HUDEP-2 (cell line): ENCODE results near the gene CELA3B.
"Not testable (repeated sequence)": the region's sequence is repeated elsewhere in the genome, so short reads cannot be mapped to it uniquely, and the experiment has no call there.

ENCODE experiments used
- DNase-seq, 76 experiments: peaks; one replicate each; lab custom pipeline; 2025; ENCODE audit not compliant: unreplicated experiment in 76 of 76; lab: John Stamatoyannopoulos, UW

Gene CELA3B

DNA sequence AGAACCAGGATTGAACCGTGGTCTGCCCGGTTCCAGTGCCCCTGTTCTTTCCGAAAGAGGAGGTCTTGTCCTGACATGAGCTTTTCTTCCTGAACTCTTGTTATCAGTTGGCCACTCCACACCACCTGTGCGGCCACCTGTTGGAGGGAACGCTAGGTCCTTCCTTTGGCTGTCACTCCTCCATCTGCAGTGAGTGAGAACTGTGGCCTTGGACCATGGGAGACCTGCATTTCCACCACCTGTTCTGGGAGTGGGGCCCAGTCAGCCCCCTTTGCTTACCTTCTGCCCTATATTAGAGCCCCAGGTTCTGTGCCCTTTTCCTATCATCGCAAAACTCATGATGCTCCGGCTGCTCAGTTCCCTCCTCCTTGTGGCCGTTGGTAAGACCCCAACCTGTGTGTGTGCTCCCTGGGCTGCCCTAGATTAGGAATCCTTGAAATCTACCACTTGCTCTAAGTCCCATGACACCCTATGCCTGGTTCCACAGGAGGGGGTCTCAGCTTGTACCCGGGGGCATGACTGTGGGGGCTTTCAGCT lies at the start of gene CELA3B:
CELA3B (plus strand) TSS at position 320 of the 537 bp plus-strand sequence; CDS start at position 338, 18 bp downstream.
- not testable (repeated sequence) for DNase-seq

DNA sequence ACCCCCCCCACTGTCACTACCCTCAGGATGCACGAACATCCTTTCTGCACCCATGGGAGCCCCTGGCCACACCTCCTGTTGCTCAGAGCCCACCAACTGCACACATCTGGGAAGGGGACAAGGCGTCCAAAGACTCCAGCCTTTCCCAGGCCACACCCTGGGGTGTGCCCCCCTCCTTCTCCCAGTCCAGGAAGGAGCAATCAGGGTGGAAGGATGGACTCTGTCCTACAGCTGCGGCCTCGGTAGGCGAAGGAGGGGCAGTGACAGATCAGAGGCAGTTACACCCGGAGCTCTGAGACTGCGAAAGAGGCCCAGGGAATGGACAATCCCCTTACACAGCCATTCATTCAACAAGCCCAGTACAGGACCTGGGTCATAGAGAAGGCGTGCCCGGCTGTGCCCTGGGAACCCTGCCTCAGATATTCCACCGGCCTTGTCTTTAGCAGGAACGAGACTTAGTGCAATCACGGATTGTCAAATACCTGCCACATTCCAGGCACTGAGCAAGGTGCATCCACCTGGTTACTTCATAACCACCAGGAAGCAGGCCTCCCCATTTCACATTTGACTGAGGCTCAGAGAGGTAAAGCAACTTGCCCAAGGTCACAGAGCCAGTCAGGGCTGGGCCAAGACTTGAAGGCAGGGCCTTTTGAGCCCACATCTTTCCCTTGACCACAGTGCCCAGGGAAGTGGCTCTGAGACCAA lies 49.1 kb upstream of the CELA3B start:
- no peak for DNase-seq

GRCh38 chr1:21930080-21930571 lies 46.7 kb upstream of the CELA3B start:
- peak in 15 of 76 experiments; percentile 6 to 55 (median 29) for DNase-seq

- DNase-seq, result no peak
Measured at GRCh38 chr1:21930629-21931170, 46.1 kb upstream of the CELA3B start.

DNA sequence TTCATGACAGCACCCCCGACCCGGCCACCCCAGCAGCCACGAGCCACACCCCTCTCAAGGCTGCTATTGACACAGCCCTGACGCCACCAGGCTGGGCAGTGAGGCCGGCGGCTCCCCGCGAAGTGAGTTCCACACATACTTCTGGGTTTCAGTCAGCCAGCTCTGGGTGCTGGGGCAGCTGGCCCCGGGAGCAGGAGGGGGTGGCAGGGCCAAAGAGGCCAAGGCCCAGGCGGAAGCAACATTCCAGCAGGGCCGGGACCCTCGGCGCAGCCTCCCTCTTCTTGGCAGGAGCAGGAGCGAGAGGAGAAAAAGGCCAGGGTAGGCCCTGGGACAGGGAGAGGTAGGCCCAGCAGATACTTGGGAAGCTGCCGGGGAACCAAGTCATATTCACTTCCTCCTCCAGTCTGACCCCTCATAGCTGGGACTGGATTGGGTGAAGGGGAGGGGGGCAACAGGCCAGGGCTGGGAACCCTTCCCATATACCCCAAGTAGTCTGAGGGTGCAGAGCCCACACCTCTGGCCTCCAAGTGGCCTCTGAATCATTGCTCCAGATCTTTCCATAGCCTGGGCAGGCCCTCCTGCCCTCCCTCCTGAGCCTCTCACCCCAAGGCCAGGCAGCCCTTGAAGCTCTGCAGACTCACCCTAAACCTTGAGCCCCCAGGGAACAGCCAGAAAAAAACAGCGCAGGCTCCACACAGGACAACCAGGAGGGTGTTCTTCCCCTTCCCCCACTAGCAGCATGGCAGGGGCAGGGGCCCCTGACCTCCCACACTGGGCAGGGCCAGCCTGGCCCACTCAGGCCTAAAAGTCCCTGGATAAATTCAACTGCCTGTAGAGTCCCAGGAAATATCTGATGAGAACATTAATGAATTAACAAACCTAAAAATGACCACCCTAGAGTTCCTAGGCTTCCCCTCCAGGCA lies 45.4 kb upstream of the CELA3B start:
- no peak for DNase-seq

- DNase-seq, result no peak
Measured at GRCh38 chr1:21932127-21932526, 44.7 kb upstream of the CELA3B start.

DNA sequence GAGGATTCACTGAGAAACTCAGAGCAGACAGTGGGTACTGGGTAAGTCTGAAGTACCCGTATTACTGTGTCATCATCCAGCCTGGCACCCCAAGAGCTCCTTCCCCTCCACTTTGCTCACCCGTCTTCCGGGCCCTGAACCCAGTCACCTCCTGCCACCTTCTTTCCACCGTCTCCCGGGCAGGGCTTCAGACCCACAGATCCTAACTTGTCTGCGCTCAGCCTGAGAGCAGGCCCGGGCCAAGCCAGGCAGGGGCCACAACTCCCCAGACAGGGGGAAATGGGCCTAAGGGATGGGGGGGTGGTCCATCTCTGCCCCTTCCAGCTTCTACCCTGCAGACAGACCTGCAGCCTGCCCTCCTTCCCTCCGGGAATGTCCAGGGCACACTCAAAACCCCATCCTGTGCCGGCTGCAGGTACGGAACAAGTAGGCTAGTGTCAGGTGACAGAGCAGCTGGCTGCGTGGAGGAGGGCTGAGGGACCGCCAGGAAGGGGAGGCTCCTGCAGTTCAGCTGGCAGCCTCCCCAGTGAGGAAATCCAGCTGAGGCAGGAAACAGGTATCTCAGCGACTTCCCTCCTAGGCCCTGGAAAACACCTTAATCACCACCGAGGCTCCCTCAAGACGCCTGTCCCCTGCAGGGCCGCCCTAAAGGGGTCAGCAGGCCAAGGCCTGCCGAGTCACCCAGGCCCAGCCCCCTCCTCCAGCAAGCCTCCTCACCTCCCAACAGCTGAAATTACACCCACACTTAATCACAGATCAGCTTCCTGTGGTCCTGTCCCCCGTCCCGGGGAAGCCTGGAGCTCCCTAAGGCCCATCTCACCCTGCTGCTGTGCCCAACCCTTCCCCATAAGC lies 43.2 kb upstream of the CELA3B start:
- no peak for DNase-seq

- DNase-seq, result no peak
Measured at GRCh38 chr1:21935393-21935804, 41.4 kb upstream of the CELA3B start.

DNA sequence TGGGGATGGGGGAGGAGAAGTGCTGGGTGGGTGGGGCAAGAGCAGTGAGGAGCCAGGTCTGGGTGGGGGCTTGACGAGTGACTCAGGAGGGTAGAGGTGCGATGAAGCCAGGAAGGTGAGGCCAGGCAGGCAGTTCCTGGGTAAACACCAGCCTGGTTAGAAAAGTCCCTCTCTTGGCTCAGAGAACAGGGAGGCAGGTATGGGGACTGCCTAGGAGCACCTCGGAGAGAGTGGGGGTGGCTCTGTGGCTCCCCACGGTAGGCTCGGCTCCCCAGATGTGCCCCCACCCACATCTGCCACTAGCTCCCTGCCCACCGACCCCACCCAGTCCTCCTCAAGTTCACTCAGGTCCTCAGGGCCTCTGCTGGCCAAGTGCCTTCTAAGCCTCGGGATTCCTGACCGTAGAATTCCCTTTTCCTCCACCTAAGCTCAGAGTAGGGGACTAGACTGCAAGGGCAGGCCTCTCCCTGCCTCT lies 40.9 kb upstream of the CELA3B start:
- DNase-seq, result no peak

GRCh38 chr1:21936366-21937031 lies 40.3 kb upstream of the CELA3B start:
- no peak for DNase-seq

- DNase-seq, result peak in 1 of 76 experiments; percentile 24
Measured at GRCh38 chr1:21937034-21937371, 39.8 kb upstream of the CELA3B start, which contains the start of gene HSPG2. TSS of gene HSPG2 (minus strand) at chr1:21937310. CDS start at chr1:21937217, 93 bp downstream.

DNA sequence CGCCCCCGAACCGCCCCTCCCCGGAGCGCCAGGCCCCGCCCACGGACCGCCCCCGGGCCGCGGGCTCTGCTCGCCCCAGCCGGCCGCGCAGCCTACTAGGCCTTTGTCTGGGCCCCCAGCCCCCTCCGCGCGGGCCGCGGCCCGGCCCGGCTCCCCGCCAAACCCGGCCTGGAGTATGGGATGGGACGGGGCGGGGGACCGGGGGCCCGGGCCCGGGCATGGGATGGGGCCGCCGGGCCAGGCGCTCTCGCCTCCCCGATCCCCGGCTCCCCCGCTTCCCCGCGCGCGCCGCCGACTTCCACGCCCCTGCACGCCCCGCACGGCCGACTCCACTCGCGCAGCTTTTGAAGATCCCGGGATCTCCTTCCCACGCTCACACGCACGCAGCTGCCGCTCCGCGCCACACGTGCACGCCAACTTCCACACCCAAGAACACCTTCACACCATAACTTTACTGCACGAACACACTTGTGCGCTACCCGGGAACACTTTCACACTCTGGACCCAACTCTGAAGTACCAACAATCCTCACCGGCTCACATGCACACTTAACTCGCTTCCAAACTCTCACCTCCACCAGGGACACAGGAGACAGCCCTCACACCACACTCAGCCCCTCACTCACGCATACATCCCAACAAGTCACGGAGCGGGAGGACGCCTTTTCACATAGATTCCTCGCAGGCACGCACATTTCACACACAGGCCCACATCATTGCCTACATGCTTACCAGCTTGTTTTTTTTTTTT lies 39.3 kb upstream of the CELA3B start:
- peak in 25 of 76 experiments; percentile 15 to 53 (median 27) for DNase-seq

- DNase-seq, result peak in 50 of 76 experiments; percentile 5 to 68 (median 38)
Measured at GRCh38 chr1:21938732-21939538, 37.9 kb upstream of the CELA3B start.

GRCh38 chr1:21939650-21940374 lies 37.0 kb upstream of the CELA3B start:
- peak in 3 of 76 experiments; percentile 10 to 27 (median 11) for DNase-seq

GRCh38 chr1:21940492-21940891 lies 36.3 kb upstream of the CELA3B start:
- no peak for DNase-seq

DNA sequence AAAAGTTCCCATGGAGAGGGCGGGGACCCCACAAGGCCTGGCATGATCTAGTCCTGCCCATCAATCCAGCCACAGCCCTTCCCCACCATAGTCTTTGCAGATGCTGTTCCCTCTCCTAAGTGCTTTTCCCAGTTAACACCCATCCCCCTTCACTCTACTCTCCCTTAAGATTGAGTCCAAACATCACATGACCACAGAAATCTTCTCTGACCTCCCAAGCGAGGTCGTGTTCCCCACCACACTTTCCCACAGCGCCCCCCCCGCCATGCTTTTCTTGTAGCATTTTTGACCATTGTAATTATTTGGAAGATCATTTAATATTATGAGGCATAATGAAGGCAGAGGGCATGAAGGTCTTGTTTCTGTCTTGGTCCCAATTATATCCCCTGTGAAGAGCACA lies 35.5 kb upstream of the CELA3B start:
- DNase-seq, result no peak

DNA sequence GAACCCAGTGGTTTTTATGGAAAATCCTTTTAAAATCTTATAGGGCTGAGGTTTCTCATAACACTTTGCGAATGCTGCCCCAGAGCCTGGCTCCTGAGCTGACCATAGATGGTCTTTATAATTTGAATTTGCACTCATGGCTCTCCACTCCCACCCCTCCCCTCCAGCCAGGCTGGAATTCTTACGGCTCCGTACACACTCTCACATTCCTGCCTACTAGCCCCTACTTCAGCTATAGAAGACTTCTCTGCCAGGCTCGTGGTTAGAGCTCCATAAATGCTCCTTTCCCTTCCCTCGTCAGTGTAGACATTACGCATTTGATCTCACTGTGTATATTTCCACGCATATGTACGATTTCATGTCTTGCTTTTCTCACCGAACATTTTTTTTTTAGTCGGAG lies 34.4 kb upstream of the CELA3B start:
- DNase-seq, result no peak
